PC-3 (cell line): ENCODE results near the gene CCDC92. TPM values are rescaled to one million over a fixed set of nuclear protein-coding genes. Genes with fewer than 3 reads are reported as not detected.
"Not testable (repeated sequence)": the region's sequence is repeated elsewhere in the genome, so short reads cannot be mapped to it uniquely, and the experiment has no call there.

Source experiments
- ATAC-seq: fragments of 200-7000 bp; cut with Tn5 transposase; 2 replicates; pipeline ENCODE4 v1.9.1; 2020; ENCODE audit warnings: mild to moderate bottlenecking, moderate library complexity
- BruUV-seq: library from RNA; stranded (reverse); fragments of 400-500 nt; replicated peaks from 2 replicates; lab custom pipeline; 2021; lab: Mats Ljungman, UMichigan
- CTCF ChIA-PET: fragments of 300-600 bp; sonication (Branson Sonifier 250); formaldehyde crosslinking; loops from one replicate; lab custom pipeline; 2022; ENCODE audit warnings: antibody characterized with exemption; lab: Charles Lee
- POLR2A ChIA-PET: fragments of 300-600 bp; sonication (Branson Sonifier 250); formaldehyde crosslinking; loops from one replicate; lab custom pipeline; 2022; ENCODE audit warnings: antibody characterized with exemption; ENCODE audit not compliant: unreplicated experiment; lab: Charles Lee
- DNase-seq: peaks from one replicate; pipeline ENCODE4 v3.0.0-alpha.2; 2015
- H2AFZ ChIP-seq: fragments of 300-600 bp; sonication (generic); 2 replicates; pipeline ENCODE4 v1.6.0; 2016; ENCODE audit warnings: antibody characterized with exemption, low read length
- H3F3A ChIP-seq: fragments of 300-600 bp; sonication (generic); one replicate; pipeline ENCODE4 v1.6.0; 2017; ENCODE audit warnings: antibody characterized with exemption, low read length, control low read depth, mild to moderate bottlenecking; ENCODE audit not compliant: unreplicated experiment
- H3K27ac ChIP-seq: fragments of 300-600 bp; sonication (generic); 2 replicates; pipeline ENCODE4 v1.5.1; 2016; ENCODE audit warnings: mild to moderate bottlenecking, low read length
- H3K27me3 ChIP-seq: fragments of 300-600 bp; sonication (generic); 2 replicates; pipeline ENCODE4 v1.6.1; 2016; ENCODE audit warnings: low read length, mixed read lengths
- H3K36me3 ChIP-seq: fragments of 300-600 bp; sonication (generic); 2 replicates; pipeline ENCODE4 v1.6.1; 2016; ENCODE audit warnings: low read depth, mixed run types, low read length, mixed read lengths
- H3K4me1 ChIP-seq: fragments of 300-600 bp; sonication (generic); 2 replicates; pipeline ENCODE4 v1.5.1; 2016; ENCODE audit warnings: low read length; ENCODE audit not compliant: insufficient read depth
- H3K4me2 ChIP-seq: fragments of 300-600 bp; sonication (generic); 2 replicates; pipeline ENCODE4 v1.6.0; 2016; ENCODE audit warnings: low read length
- H3K4me3 ChIP-seq: fragments of 300-600 bp; sonication (generic); 2 replicates; pipeline ENCODE4 v1.5.1; 2016; ENCODE audit warnings: mild to moderate bottlenecking, low read length, mixed read lengths
- H3K79me2 ChIP-seq: fragments of 300-600 bp; sonication (generic); 2 replicates; pipeline ENCODE4 v1.6.1; 2017; ENCODE audit warnings: low read length, mixed read lengths
- H3K9ac ChIP-seq: fragments of 300-600 bp; sonication (generic); 2 replicates; pipeline ENCODE4 v1.6.0; 2016; ENCODE audit warnings: mild to moderate bottlenecking, low read length
- H3K9me2 ChIP-seq: fragments of 300-600 bp; sonication (generic); replicated peaks from 2 replicates; pipeline ENCODE4 v1.6.1; 2016; ENCODE audit warnings: mixed run types, low read length, mixed read lengths
- H3K9me3 ChIP-seq: fragments of 300-600 bp; sonication (generic); 2 replicates; pipeline ENCODE4 v1.6.1; 2016; ENCODE audit warnings: low read length, mixed read lengths
- H4K20me1 ChIP-seq: fragments of 300-600 bp; sonication (generic); 2 replicates; pipeline ENCODE4 v1.6.1; 2016; ENCODE audit warnings: low read length, mixed read lengths
- EZH2 ChIP-seq: fragments of 300-600 bp; sonication (generic); IDR thresholded peaks from one replicate; pipeline ENCODE4 v1.6.1; 2017; ENCODE audit warnings: antibody characterized with exemption, mild to moderate bottlenecking, low read length; ENCODE audit not compliant: unreplicated experiment
- EZH2phosphoT487 ChIP-seq: fragments of 300-600 bp; sonication (generic); IDR thresholded peaks from 2 replicates; pipeline ENCODE4 v1.6.1; 2018; ENCODE audit warnings: mild to moderate bottlenecking, antibody characterized with exemption, low read length, borderline replicate concordance
- intact Hi-C: fragments of 100-400 bp; cut with micrococcal nuclease; formaldehyde crosslinking; loops from 2 replicates; pipeline ENCODE4 v1.9.0; 2023
- total RNA-seq: library from RNA; depleted of rRNA; stranded (reverse); fragments of >200 nt; gene quantifications from 2 replicates; pipeline ENCODE4 v1.2.3, GENCODE V29; 2014
- TF ChIP-seq, protein P1 (sequence below): fragments of 300-600 bp; sonication (generic); conservative IDR thresholded peaks from 2 replicates; pipeline ENCODE4 v1.5.1; 2017; ENCODE audit warnings: antibody characterized with exemption, low read depth, mild to moderate bottlenecking, low read length

Gene CCDC92
- total RNA-seq, 1 experiment from 2014 or later: 9.6 TPM

DNA sequence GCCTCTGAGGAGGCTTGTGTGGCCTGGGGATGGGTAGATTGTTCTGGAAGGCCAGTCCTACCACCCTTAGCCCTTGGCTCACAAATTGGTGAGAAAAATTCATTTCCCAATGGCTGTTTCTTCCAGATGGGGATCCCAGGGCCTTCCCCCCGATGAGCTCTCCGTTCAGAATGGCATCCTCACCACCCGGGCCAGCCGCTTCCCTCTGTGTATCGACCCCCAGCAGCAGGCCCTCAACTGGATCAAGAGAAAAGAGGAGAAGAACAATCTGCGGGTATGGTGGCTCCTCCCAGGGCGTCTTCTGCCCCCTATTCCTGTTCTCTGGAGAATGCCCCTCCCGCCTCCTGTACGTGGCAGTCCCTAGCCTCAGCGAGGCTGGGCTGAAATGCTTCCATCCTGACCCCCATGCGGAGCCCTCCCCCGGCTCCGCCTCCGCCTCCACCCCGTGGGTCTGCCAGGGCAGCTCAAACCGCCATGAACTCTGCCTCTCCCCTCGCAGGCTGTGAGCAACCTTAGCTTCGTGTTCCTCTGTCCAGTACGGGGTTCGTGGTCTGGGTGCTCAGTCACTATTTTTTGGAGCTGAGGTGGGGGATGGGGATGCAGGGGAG lies 57.8 kb downstream of the CCDC92 start:
- no peak overlapping the region for H3K4me2 ChIP-seq
- H3K36me3 ChIP-seq: no peaks in the 10 kb centered on the region
- DNase-seq (no peak), ATAC-seq (no peak)
- no peaks in the 10 kb centered on the region for H4K20me1 ChIP-seq
- no peak overlapping the region for H3K4me3 ChIP-seq
- no peak overlapping the region for H3K9ac ChIP-seq
- ChIA-PET POLR2A (no interaction called here), CTCF (no interaction called here)
- BruUV-seq: no TSS peak
- no peaks in the 10 kb centered on the region for H3F3A ChIP-seq
- no peaks in the 10 kb centered on the region for H3K79me2 ChIP-seq
- no peaks in the 10 kb centered on the region for H3K9me3 ChIP-seq
- H3K9me2 ChIP-seq: no peaks in the 10 kb centered on the region
- intact Hi-C loops: no loop called here
- no peaks in the 10 kb centered on the region for H3K4me1 ChIP-seq
- no peaks in the 10 kb centered on the region for H3K27me3 ChIP-seq
- H2AFZ ChIP-seq: no peak overlapping the region
- H3K27ac ChIP-seq: no peak overlapping the region
- TF ChIP-seq EZH2 (no peak), EZH2phosphoT487 (no peak)
- TF ChIP-seq, protein P1, sequence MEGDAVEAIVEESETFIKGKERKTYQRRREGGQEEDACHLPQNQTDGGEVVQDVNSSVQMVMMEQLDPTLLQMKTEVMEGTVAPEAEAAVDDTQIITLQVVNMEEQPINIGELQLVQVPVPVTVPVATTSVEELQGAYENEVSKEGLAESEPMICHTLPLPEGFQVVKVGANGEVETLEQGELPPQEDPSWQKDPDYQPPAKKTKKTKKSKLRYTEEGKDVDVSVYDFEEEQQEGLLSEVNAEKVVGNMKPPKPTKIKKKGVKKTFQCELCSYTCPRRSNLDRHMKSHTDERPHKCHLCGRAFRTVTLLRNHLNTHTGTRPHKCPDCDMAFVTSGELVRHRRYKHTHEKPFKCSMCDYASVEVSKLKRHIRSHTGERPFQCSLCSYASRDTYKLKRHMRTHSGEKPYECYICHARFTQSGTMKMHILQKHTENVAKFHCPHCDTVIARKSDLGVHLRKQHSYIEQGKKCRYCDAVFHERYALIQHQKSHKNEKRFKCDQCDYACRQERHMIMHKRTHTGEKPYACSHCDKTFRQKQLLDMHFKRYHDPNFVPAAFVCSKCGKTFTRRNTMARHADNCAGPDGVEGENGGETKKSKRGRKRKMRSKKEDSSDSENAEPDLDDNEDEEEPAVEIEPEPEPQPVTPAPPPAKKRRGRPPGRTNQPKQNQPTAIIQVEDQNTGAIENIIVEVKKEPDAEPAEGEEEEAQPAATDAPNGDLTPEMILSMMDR: no peak

DNA sequence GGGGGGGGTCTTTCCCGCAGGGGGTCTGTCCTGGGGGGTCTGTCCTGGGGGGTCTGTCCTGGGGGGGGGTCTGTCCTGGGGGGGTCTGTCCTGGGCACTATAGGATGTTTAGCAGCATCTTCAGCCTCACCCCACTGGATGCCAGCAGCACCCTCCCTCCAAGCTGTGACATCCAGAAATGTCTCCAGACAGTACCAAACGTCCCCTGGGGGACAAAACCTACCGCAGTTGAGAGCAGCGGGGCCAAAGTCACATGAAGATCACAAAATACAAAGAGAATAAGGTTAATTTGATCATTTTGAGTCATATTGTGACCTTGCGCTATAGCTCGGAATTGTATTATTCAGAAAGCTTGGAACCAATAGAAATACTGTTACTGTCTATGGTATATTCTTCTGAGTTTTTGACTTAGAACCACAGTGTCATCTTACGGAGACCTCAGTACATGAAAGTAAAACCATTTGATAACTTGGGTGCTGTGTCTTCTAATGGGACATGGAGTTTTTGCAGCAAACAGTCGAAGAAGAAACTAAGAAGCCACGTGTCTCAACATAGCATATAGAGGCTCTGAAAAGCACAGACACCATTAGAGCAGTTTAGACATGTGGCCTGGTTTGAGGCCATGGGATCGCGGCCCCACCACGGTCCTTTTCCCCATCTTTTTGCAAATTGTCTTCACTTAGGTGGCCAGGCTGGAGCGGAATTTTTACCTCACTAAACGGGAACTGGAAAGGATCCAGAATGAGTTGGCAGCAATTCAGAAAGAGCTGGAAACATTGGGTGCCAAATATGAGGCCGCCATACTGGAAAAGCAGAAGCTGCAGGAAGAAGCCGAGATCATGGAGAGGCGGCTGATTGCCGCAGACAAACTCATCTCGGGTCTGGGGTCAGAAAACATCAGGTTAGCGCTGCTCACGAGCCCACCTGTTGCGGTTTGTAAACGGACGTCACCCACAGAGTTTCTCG lies 59.9 kb downstream of the CCDC92 start:
- ChIA-PET POLR2A (no interaction called here), CTCF (interaction anchor here (0.6 kb wide), 1 partner anchor 19 kb away, joined by 3 read pairs; no protein-coding TSS in a partner anchor)
- Histone ChIP-seq H3K9ac (no peak overlapping the region), H2AFZ (no peak overlapping the region), H3K36me3 (no peaks in the 10 kb centered on the region), H3K79me2 (no peaks in the 10 kb centered on the region), H3K9me3 (no peaks in the 10 kb centered on the region), H3F3A (no peaks in the 10 kb centered on the region), H3K4me3 (no peak overlapping the region), H4K20me1 (no peaks in the 10 kb centered on the region), H3K27ac (no peak overlapping the region), H3K9me2 (no peaks in the 10 kb centered on the region), H3K27me3 (no peaks in the 10 kb centered on the region), H3K4me1 (no peaks in the 10 kb centered on the region), H3K4me2 (no peak overlapping the region)
- DNase-seq: no peak
- no peak for TF ChIP-seq EZH2
- TF ChIP-seq, protein P1: no peak
- TF ChIP-seq EZH2phosphoT487: no peak
- ATAC-seq: peak; percentile 18
- BruUV-seq: no TSS peak
- intact Hi-C loops: loop anchor here (2.0 kb wide), 1 partner anchor 30 kb away; no protein-coding TSS in a partner anchor

DNA sequence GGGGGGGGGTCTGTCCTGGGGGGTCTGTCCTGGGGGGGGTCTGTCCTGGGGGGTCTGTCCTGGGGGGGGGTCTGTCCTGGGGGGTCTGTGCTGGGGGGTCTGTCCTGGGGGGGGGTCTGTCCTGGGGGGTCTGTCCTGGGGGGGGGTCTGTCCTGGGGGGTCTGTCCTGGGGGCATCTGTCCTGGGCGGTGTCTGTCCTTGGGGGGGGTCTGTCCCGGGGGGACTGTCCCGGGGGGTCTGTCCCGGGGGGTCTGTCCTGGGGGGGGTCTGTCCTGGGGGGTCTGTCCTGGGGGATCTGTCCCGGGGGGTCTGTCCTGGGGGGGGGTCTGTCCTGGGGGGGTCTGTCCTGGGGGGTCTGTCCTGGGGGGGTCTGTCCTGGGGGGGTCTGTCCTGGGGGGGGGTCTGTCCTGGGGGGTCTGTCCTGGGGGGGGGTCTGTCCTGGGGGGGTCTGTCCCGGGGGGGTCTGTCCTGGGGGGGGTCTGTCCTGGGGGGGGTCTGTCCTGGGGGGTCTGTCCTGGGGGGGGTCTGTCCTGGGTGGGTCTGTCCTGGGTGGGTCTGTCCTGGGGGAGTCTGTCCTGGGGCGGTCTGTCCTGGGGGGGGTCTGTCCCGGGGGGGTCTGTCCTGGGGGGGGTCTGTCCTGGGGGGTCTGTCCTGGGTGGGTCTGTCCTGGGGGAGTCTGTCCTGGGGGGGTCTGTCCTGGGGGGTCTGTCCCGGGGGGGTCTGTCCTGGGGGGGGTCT lies 60.8 kb downstream of the CCDC92 start:
- intact Hi-C loops: loop anchor here (2.0 kb wide), 1 partner anchor 31 kb away; no protein-coding TSS in a partner anchor
- H4K20me1 ChIP-seq, DNase-seq, POLR2A ChIA-PET, BruUV-seq, H2AFZ ChIP-seq, ATAC-seq, H3K4me1 ChIP-seq, H3K27me3 ChIP-seq, H3K9ac ChIP-seq, H3F3A ChIP-seq, H3K9me2 ChIP-seq, H3K9me3 ChIP-seq, CTCF ChIA-PET, H3K36me3 ChIP-seq, H3K4me3 ChIP-seq, H3K4me2 ChIP-seq, H3K27ac ChIP-seq, H3K79me2 ChIP-seq: not testable (repeated sequence)
